CD14-positive monocyte (primary cell): ENCODE data around the gene ANKRD23. TPM values are rescaled to one million over a fixed set of nuclear protein-coding genes. Genes with fewer than 3 reads are reported as not detected.

Experiments used
- DNase-seq, 3 donors: peaks; one replicate each; pipeline ENCODE4 v3.0.0-alpha.2; 2011 to 2022
- H2AFZ ChIP-seq: 2 replicates; pipeline ENCODE4 v1.6.0; 2012; ENCODE audit warnings: mild to moderate bottlenecking, low read depth, low read length, inconsistent platforms; ENCODE audit not compliant: insufficient read depth, poor library complexity, severe bottlenecking
- H3K27ac ChIP-seq, 2 donors: 1 replicate in 1 of 2; 2 replicates in 1 of 2; pipeline ENCODE4 v1.5.1; 2012 to 2013; ENCODE audit warnings: low read length in 2 of 2, control low read depth in 1 of 2, inconsistent platforms in 1 of 2, low read depth in 1 of 2, mild to moderate bottlenecking in 1 of 2
- H3K27me3 ChIP-seq, 2 donors: one replicate each; pipeline versions ENCODE4 v1.6.0 to v1.6.1; 2011 to 2013; ENCODE audit warnings: low read length in 2 of 2; ENCODE audit not compliant: control insufficient read depth in 2 of 2, insufficient read depth in 2 of 2
- H3K36me3 ChIP-seq, 2 donors: replicated peaks in 1 of 2; 1 replicate in 1 of 2; 2 replicates in 1 of 2; pipeline versions ENCODE4 v1.5.1 to v1.6.1; 2012 to 2013; ENCODE audit warnings: low read length in 2 of 2, control low read depth in 1 of 2, inconsistent platforms in 1 of 2, mild to moderate bottlenecking in 1 of 2; ENCODE audit not compliant: insufficient read depth in 2 of 2, control insufficient read depth in 1 of 2
- H3K4me1 ChIP-seq, 2 donors: 1 replicate in 1 of 2; 2 replicates in 1 of 2; pipeline versions ENCODE4 v1.5.1 to v1.6.1; 2012 to 2013; ENCODE audit warnings: low read length in 2 of 2, control low read depth in 1 of 2, inconsistent platforms in 1 of 2, mild to moderate bottlenecking in 1 of 2, moderate library complexity in 1 of 2; ENCODE audit not compliant: insufficient read depth in 2 of 2, control insufficient read depth in 1 of 2
- H3K4me2 ChIP-seq: replicated peaks from 2 replicates; pipeline ENCODE3; 2012; ENCODE audit warnings: low read length, moderate library complexity, mild to moderate bottlenecking; ENCODE audit not compliant: poor library complexity, severe bottlenecking; ENCODE audit errors: extremely low read depth
- H3K4me3 ChIP-seq, 3 experiments: fragments of 200-600 bp in 1 of 3; sonication (generic) in 1 of 3; replicated peaks in 1 of 3; 1 replicate in 2 of 3; 2 replicates in 1 of 3; pipeline ENCODE4 v1.5.1; 2011 to 2013; ENCODE audit warnings: low read length in 3 of 3, mild to moderate bottlenecking in 3 of 3, control low read depth in 2 of 3, low read depth in 2 of 3, inconsistent platforms in 1 of 3, moderate library complexity in 1 of 3
- H3K79me2 ChIP-seq: 2 replicates; pipeline ENCODE4 v1.6.0; 2012; ENCODE audit warnings: mild to moderate bottlenecking, control low read depth, inconsistent platforms, low read length, moderate library complexity; ENCODE audit not compliant: insufficient read depth
- H3K9ac ChIP-seq: 2 replicates; pipeline ENCODE4 v1.6.0; 2017; ENCODE audit warnings: low read length, mild to moderate bottlenecking; ENCODE audit not compliant: insufficient read depth, poor library complexity, severe bottlenecking
- H3K9me3 ChIP-seq, 2 donors: replicated peaks in 1 of 2; 1 replicate in 1 of 2; 2 replicates in 1 of 2; pipeline versions ENCODE4 v1.5.1 to v1.6.1; 2012 to 2013; ENCODE audit warnings: low read length in 2 of 2, control low read depth in 1 of 2; ENCODE audit not compliant: control insufficient read depth in 1 of 2, insufficient read depth in 1 of 2
- H4K20me1 ChIP-seq: 2 replicates; pipeline ENCODE4 v1.6.0; 2012; ENCODE audit warnings: mild to moderate bottlenecking, low read length, control low read depth, moderate library complexity; ENCODE audit not compliant: insufficient read depth
- H3K27ac Mint-ChIP-seq, 7 donors: one replicate each; pipeline ENCODE4 v1.8.0; 2020; ENCODE audit warnings: mild to moderate bottlenecking in 7 of 7, mixed read lengths in 7 of 7, moderate library complexity in 6 of 7, inconsistent platforms in 2 of 7
- H3K27me3 Mint-ChIP-seq, 3 donors: one replicate each; pipeline ENCODE4 v1.8.0; 2021 to 2022; ENCODE audit warnings: low read depth in 3 of 3, mild to moderate bottlenecking in 3 of 3, mixed read lengths in 3 of 3, moderate library complexity in 3 of 3, inconsistent platforms in 1 of 3
- H3K36me3 Mint-ChIP-seq, 2 donors: one replicate each; pipeline ENCODE4 v1.8.0; 2020; ENCODE audit warnings: mixed read lengths in 2 of 2, inconsistent platforms in 1 of 2, mild to moderate bottlenecking in 1 of 2
- H3K4me1 Mint-ChIP-seq: one replicate; pipeline ENCODE4 v1.8.0; 2020; ENCODE audit warnings: mild to moderate bottlenecking, mixed read lengths
- H3K4me3 Mint-ChIP-seq, 2 donors: one replicate each; pipeline ENCODE4 v1.8.0; 2020; ENCODE audit warnings: mild to moderate bottlenecking in 2 of 2, mixed read lengths in 2 of 2, moderate library complexity in 1 of 2
- H3K9me3 Mint-ChIP-seq, 7 donors: one replicate each; pipeline ENCODE4 v1.8.0; 2020 to 2022; ENCODE audit warnings: mixed read lengths in 7 of 7, mild to moderate bottlenecking in 6 of 7, moderate library complexity in 6 of 7, inconsistent platforms in 2 of 7
- CTCF ChIP-seq: fragments of 200-600 bp; IDR thresholded peaks from one replicate; pipeline ENCODE4 v1.8.0; 2022; ENCODE audit warnings: antibody characterized with exemption, mild to moderate bottlenecking
- WGBS: methylation state at CpG from one replicate; pipeline ENCODE4 v1.1.5; 2013; ENCODE audit warnings: missing lambda C conversion rate; ENCODE audit not compliant: insufficient coverage; 5-methylcytosine and 5-hydroxymethylcytosine counted together
- intact Hi-C, 2 donors: fragments of 100-400 bp; cut with micrococcal nuclease; formaldehyde crosslinking; loops; one replicate each; pipeline versions ENCODE4 v1.15.0 to v1.15.1; 2023
- polyA plus RNA-seq, 3 donors: library from polyadenylated mRNA; depleted of rRNA in 1 of 3; unstranded in 2 of 3; stranded (reverse) in 1 of 3; fragments of 300-500 nt in 2 of 3; fragments of >200 nt in 1 of 3; fragmentation: Illumina TruSeq in 2 of 3; gene quantifications; 1 replicate in 2 of 3; 2 replicates in 1 of 3; pipeline ENCODE4 v1.2.3, GENCODE V29; 2012 to 2021

Gene ANKRD23
- polyA plus RNA-seq, 3 donors: 1.4 TPM; not detected in 2

GRCh38 chr2:96816127-96816835, 27.5 kb downstream of the ANKRD23 start, which contains the start of gene CNNM3:
Gene CNNM3, plus strand, starts transcription at chr2:96816268. Its CDS starts 10 bp downstream, at chr2:96816278.
- Histone ChIP-seq H3K27ac (peak within 1 kb of the TSS in 1 of 2 donors; percentile 69), H3K4me2 (peak within 1 kb of the TSS; percentile 96), H3K9ac (peak within 1 kb of the TSS; percentile 70), H3K27me3 (no peaks in the 10 kb centered on the region), H3K9me3 (no peaks in the 10 kb centered on the region), H4K20me1 (peaks cover 44% of the 10 kb centered on the region), H3K36me3 (peaks cover 4 to 11% of the 10 kb centered on the region in 2 donors), H2AFZ (peak within 1 kb of the TSS; percentile 98), H3K4me1 (peaks cover 22 to 35% of the 10 kb centered on the region in 2 donors), H3K4me3 (peak within 1 kb of the TSS; percentile 51 to 93 (median 83)), H3K79me2 (peaks cover 16% of the 10 kb centered on the region)
- Mint-ChIP-seq H3K27me3 (peaks cover 10 to 12% (median 10%) of the 10 kb centered on the region in 3 donors), H3K27ac (peak within 1 kb of the TSS in 6 of 7 donors; percentile 33 to 70 (median 68)), H3K9me3 (no peaks in the 10 kb centered on the region), H3K36me3 (peaks cover 31 to 34% of the 10 kb centered on the region in 2 donors), H3K4me1 (peaks cover 53% of the 10 kb centered on the region), H3K4me3 (peak within 1 kb of the TSS; percentile 86 to 93)
- WGBS: under 1% methylated on average over 103 of the region's 103 CpGs
- peak; percentile 86 to 88 (median 87) for DNase-seq
- intact Hi-C loops: loop anchor here (5.0 to 10.0 kb wide), 3 partner anchors 41 to 54 kb away; partner anchors contain the start of genes ANKRD39 (in 2 of the 2) and CNNM4 (in 2 of the 2)
- TF ChIP-seq CTCF: peak; percentile 79

- H3K4me3 ChIP-seq: peak overlapping the region; percentile 51 to 93 (median 67)
- peaks cover 4 to 9% of the 10 kb centered on the region in 2 donors for H3K36me3 ChIP-seq
- intact Hi-C loops: loop anchor here (5.0 to 10.0 kb wide), 3 partner anchors 42 to 53 kb away; partner anchors contain the start of genes ANKRD39 (in 2 of the 2) and CNNM4 (in 2 of the 2)
- peak overlapping the region in 1 of 2 donors; percentile 61 for H3K27ac ChIP-seq
- peaks cover 29 to 34% of the 10 kb centered on the region in 2 donors for H3K36me3 Mint-ChIP-seq
- H3K9me3 ChIP-seq: no peaks in the 10 kb centered on the region
- no peaks in the 10 kb centered on the region for H3K9me3 Mint-ChIP-seq
- H3K4me1 Mint-ChIP-seq: peaks cover 46% of the 10 kb centered on the region
- H3K27me3 Mint-ChIP-seq: peaks cover 10 to 12% (median 10%) of the 10 kb centered on the region in 3 donors
- H3K4me3 Mint-ChIP-seq: peak overlapping the region; percentile 86 to 93
- under 1% methylated on average over 54 of the region's 60 CpGs for WGBS
- peaks cover 36% of the 10 kb centered on the region for H4K20me1 ChIP-seq
- TF ChIP-seq CTCF: no peak
- H3K79me2 ChIP-seq: peaks cover 16% of the 10 kb centered on the region
- H3K9ac ChIP-seq: peak overlapping the region; percentile 70
- peak overlapping the region; percentile 96 for H3K4me2 ChIP-seq
- DNase-seq: no peak
- peak overlapping the region; percentile 98 for H2AFZ ChIP-seq
- no peaks in the 10 kb centered on the region for H3K27me3 ChIP-seq
- peaks cover 22 to 35% of the 10 kb centered on the region in 2 donors for H3K4me1 ChIP-seq
- H3K27ac Mint-ChIP-seq: peak overlapping the region in 5 of 7 donors; percentile 20 to 70 (median 68)
Observed at GRCh38 chr2:96815326-96816126, 28.3 kb downstream of the ANKRD23 start.
